ENCODE measurements around the gene ZNF398.
"Not testable (repeated sequence)": the region's sequence is repeated elsewhere in the genome, so short reads cannot be mapped to it uniquely, and the experiment has no call there.

ZNF398 gene

DNA sequence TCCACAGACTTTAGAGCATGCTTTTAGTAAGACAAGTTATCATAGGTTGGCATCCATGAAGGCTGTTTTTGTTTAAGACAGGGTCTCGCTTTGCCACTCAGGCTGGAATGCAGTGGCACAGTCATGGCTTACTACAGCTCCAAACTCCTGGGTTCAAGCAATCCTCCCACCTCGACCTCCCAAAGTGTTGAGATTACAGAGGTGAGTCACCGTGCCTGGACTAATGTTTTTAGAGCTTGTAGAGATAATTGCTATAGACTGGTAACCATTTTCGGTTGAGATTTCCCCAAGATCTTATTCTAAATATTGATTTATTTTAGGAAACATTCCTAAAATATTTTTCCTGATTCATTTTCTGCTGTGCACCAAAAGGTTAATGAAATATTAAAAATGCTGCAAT lies 5.4 kb upstream of the ZNF398 start:
- no peaks in the 10 kb centered on the region for H3K27me3 Mint-ChIP-seq
- no peak overlapping the region for H3K4me3 Mint-ChIP-seq
- H3K27ac Mint-ChIP-seq = no peak overlapping the region
- H3K36me3 Mint-ChIP-seq = peaks cover 1% of the 10 kb centered on the region
- no peaks in the 10 kb centered on the region for H3K9me3 Mint-ChIP-seq
- H3K4me1 Mint-ChIP-seq = peaks cover 18% of the 10 kb centered on the region

DNA sequence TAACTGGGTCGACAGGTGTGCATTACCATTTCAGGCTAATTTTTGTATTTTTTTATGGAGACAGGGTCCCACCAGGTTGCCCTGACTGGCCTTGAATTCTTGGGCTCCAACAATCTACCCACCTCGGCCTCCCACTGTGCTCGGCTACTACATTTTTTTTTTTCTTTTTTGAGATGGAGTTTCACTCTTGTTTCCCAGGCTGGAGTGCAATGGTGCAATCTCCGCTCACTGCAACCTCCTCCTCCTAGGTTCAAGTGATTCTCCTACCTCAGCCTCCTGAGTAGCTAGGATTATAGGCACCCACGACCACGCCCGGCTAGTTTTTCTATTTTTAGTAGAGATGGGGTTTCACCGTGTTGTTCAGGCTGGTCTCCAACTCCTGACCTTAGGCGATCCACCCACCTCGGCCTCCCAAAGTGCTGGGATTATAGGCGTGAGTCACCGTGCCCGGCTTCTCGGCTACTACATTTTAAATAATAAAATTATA lies 2.8 kb upstream of the ZNF398 start:
- not testable (repeated sequence) for H3K4me3 Mint-ChIP-seq, H3K27me3 Mint-ChIP-seq, H3K27ac Mint-ChIP-seq, H3K9me3 Mint-ChIP-seq, H3K36me3 Mint-ChIP-seq
- H3K4me1 Mint-ChIP-seq = peaks cover 27% of the 10 kb centered on the region

DNA sequence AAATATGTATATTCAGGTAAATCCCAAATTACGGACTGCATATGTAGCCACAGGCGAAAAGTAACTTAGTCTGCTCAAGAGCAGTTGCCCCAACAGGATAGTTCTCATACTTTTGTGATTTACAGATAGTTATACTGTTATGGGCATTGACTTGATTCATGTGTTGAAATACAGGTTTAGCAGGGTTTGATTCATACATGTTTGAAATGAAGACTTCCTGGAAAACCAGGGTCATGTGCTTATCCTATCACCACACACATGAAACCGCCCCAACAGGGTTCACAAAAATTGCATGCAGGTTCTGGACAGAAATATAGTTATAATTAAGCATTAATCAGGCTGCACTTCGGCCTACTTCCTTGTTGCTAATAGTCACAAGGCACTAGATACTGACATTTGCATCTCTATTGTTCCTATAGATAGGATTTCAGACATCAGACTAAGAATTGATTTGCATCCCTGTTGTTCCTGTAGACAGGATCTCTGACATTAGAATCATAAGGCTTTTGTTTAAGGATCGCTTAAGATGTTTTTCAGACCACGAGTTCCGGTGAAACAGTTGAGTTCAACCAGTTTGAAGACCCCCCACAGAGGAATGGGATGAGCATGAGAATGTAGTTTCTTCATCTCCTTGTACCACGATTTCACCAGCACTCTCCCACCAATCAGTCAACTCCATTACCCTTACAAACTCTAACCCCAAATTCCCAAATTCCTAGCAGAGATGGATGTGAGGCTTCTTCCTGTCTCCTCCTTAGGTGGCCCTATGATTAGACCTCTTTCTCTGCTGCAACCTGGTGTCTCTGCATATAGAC lies 2.0 kb upstream of the ZNF398 start:
- Mint-ChIP-seq H3K4me1 (peaks cover 32% of the 10 kb centered on the region), H3K9me3 (no peaks in the 10 kb centered on the region), H3K4me3 (peak overlapping the region; percentile 98), H3K27me3 (no peaks in the 10 kb centered on the region), H3K36me3 (peaks cover 4% of the 10 kb centered on the region), H3K27ac (peak overlapping the region; percentile 57)

DNA sequence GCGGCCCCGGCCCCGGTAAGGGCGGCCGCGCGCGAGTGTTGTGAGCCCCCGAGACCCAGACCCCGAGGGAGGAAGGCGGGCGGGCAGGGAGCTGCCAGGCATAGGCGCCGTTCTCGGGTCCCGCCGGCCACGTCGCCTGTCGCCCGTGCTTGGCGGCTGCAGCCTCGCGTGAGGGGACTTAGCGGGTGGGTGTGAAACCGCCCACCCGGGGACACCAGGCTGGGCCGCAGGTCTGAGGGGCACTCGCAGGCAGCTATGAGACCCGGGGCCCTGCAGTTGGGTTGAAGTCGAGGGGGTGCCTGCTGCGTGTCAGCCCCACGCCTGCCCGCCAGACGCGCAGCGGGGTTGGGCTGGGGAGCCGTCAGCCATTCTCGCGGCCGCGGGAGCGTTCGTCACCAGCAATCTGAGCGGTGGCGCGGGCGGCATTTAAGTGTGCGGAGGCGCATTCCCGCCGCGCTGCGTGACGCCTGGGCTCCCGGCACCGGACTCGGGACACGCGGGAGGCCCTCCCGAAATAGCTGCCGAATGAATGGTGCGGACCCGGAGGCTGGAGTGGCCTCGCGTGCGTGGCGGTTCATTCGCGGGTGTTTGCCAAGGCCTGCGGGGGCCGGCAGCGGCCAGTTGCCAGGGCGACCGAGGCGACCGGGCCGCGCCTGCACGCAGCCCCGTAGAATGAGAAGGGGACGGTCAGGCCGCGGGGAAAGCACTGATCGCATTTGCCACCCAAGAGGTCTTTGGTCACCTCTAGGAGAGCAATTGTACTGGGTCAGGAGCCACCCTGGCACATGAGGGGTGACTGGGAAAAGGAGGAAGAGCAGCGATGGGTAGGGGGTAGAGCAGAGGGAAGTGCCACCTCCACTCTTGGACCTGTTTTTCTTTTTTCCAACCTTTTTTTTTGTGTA lies 750 bp downstream of the ZNF398 start:
- H3K27ac Mint-ChIP-seq = peak overlapping the region; percentile 55

DNA sequence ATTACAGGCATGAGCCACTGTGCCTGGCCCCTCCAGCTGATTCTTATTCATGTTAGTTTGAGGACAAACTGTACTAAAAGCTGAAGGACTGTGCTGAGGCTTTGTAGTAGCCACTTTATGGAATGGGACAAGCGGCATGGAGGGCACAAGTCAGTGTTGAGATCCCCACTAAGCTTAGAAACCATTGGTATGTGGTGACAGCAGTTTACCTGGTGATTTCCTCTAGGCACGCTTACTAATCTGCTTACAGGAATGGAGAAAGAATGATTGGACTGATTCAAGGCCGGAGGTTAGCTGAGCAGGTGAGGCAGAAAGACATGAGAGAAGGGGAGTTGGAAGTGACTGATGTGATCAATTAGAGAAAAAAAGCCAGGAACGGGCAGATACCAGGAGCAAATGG lies 3.7 kb downstream of the ZNF398 start:
- no peaks in the 10 kb centered on the region for H3K27me3 Mint-ChIP-seq
- H3K4me1 Mint-ChIP-seq = peaks cover 42% of the 10 kb centered on the region
- peaks cover 14% of the 10 kb centered on the region for H3K36me3 Mint-ChIP-seq
- peak overlapping the region; percentile 40 for H3K4me3 Mint-ChIP-seq
- H3K27ac Mint-ChIP-seq = peak overlapping the region; percentile 57
- no peaks in the 10 kb centered on the region for H3K9me3 Mint-ChIP-seq

More for the DNA sequence above, 750 bp downstream of the ZNF398 start:
- Mint-ChIP-seq H3K27me3 (no peaks in the 10 kb centered on the region), H3K9me3 (no peaks in the 10 kb centered on the region), H3K36me3 (peaks cover 7% of the 10 kb centered on the region), H3K4me3 (peak overlapping the region; percentile 87), H3K4me1 (peaks cover 41% of the 10 kb centered on the region)

DNA sequence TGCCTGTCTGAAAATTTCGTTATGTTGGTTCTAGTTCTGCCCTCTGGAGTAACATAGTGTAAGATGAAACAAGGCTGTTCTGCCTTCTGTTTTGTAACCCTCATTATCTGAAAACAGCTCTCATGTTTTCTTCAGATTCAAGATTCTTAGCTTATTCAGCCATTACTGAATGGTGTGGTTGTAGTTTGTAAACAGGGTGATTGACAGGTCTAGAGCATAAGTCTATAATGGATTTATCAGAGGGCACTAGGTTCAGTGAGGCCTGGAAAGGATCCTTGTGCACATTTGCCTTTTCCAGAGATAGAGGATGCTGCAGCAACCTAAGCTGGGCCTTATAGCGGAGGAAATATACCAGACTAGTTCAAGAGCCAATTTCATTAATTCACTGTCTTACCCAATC lies 6.1 kb downstream of the ZNF398 start:
- peak overlapping the region; percentile 8 for H3K4me3 Mint-ChIP-seq

DNA sequence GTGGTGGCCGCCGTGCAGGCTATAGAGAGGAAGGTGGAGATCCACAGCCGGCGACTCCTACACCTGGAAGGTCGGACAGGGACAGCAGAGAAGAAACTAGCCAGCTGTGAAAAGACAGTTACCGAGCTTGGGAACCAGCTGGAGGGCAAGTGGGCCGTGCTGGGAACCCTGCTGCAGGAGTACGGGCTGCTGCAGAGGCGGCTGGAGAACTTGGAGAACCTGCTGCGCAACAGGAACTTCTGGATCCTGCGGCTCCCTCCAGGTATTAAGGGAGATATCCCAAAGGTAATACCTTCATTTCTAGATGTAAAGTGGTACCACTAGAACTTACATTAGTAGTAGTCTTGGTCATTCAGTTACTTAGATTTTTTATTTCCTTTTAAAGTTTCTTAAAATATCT lies 6.8 kb downstream of the ZNF398 start:
- no peaks in the 10 kb centered on the region for H3K27me3 Mint-ChIP-seq
- no peak overlapping the region for H3K4me3 Mint-ChIP-seq
- peaks cover 18% of the 10 kb centered on the region for H3K36me3 Mint-ChIP-seq
- H3K4me1 Mint-ChIP-seq = peaks cover 35% of the 10 kb centered on the region
- no peaks in the 10 kb centered on the region for H3K9me3 Mint-ChIP-seq
- H3K27ac Mint-ChIP-seq = no peak overlapping the region

More for the DNA sequence above, 6.1 kb downstream of the ZNF398 start:
- peaks cover 40% of the 10 kb centered on the region for H3K4me1 Mint-ChIP-seq
- H3K9me3 Mint-ChIP-seq = no peaks in the 10 kb centered on the region
- no peak overlapping the region for H3K27ac Mint-ChIP-seq
- peaks cover 18% of the 10 kb centered on the region for H3K36me3 Mint-ChIP-seq
- H3K27me3 Mint-ChIP-seq = no peaks in the 10 kb centered on the region

DNA sequence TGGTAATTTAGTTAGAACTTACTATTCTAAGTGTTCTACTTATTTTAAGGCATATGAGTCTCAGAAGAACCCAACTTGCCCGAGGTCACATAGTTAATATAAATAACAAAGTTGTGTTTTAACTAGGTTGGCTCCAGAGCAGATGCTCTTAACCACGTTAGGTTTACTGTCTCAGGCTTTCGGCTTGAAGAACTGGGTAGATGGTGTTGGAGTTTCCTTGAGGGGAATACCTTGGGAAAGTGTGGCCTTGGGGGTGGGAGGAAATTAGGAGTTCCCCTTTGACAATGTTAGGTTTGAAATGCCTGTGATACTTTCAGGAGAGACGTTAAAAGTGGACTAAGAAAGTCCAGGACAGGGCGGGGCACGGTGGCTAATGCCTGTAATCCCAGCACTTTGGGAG lies 9.6 kb downstream of the ZNF398 start:
- Mint-ChIP-seq H3K9me3 (no peaks in the 10 kb centered on the region), H3K36me3 (peaks cover 13% of the 10 kb centered on the region), H3K27ac (no peak overlapping the region), H3K4me1 (peaks cover 36% of the 10 kb centered on the region), H3K27me3 (no peaks in the 10 kb centered on the region), H3K4me3 (no peak overlapping the region)

DNA sequence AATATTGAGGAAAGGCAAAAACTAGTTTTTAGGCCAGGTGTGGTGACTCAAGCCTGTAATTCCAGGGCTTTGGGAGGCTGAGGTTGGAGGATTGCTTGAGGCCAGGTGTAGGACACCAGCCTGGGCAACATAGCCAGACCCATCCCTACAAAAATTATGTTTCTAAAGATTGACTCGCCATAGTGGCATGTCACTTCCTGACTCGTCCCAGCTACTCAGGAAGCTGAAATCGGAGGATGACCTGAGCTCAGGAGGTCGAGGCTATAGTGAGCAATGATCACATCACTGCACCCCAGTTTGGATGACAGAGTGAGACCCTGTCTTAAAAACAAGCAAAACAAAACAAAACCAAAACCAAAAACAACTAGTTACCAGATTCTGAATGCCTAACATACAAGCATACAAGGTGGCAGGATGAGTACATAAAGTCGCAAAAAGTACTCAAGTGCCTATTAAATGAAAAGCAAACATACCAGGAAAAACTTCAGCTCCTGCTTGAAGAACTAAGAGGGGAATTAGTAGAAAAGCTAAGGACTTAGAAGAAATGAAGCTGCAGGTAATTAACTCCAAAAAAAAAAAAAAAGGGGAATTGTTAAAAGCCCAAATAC lies 14.1 kb downstream of the ZNF398 start:
- H3K36me3 Mint-ChIP-seq = peaks cover 10% of the 10 kb centered on the region
- peaks cover 29% of the 10 kb centered on the region for H3K4me1 Mint-ChIP-seq
- no peaks in the 10 kb centered on the region for H3K27me3 Mint-ChIP-seq
- H3K4me3 Mint-ChIP-seq = no peak overlapping the region
- no peaks in the 10 kb centered on the region for H3K9me3 Mint-ChIP-seq
- no peak overlapping the region for H3K27ac Mint-ChIP-seq

DNA sequence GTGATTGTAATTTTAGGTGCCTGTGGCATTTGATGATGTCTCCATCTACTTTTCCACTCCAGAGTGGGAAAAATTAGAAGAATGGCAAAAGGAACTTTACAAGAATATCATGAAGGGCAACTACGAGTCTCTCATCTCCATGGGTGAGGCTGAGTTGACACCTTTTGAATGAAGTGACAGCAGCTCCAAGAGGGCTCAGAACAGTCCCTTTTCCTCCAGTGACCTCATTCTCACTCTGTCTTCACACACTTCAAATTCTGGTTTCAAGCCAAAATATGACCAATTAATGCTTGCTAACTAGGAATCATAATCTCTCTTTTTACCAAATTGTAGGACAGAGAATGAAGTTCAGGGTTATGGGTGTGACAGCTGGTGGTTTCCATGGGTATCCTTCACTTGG lies 18.9 kb downstream of the ZNF398 start:
- Mint-ChIP-seq H3K36me3 (peaks cover 5% of the 10 kb centered on the region), H3K4me3 (no peak overlapping the region), H3K27ac (peak overlapping the region; percentile 84), H3K4me1 (peaks cover 10% of the 10 kb centered on the region), H3K9me3 (no peaks in the 10 kb centered on the region), H3K27me3 (no peaks in the 10 kb centered on the region)

DNA sequence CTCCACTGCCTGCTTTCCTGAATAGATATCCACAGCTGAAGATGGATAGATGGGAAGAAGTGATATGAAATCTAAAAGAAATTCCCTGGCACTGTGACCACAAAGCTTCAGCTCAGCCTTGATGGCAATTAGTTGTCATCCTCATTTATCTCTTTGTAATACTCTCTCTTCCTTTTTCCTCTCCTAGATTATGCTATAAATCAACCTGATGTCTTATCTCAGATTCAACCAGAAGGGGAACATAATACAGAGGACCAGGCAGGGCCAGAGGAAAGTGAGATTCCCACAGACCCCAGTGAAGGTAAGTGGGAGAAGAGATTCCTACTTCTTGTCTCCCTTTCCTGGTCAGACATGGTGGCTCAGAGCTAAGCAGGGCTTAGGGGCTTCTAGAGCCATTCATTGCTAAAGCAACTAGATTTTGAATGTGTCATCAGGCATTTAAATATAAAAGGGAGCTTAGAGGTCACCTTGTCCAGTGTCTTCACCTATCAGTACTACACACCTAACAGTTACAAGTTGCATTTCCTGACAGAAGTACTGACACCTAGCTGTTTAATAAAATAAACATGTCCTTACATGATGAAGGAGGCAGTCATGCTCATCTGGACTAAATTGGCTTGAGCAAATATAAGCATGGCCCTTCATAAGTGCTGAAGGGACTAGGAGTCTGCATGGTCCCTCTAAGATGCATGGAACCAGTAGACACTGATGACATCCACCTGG lies 19.5 kb downstream of the ZNF398 start:
- H3K9me3 Mint-ChIP-seq = no peaks in the 10 kb centered on the region
- H3K4me1 Mint-ChIP-seq = peaks cover 6% of the 10 kb centered on the region
- no peak overlapping the region for H3K4me3 Mint-ChIP-seq
- peak overlapping the region; percentile 84 for H3K27ac Mint-ChIP-seq
- no peaks in the 10 kb centered on the region for H3K27me3 Mint-ChIP-seq
- H3K36me3 Mint-ChIP-seq = peaks cover 5% of the 10 kb centered on the region

DNA sequence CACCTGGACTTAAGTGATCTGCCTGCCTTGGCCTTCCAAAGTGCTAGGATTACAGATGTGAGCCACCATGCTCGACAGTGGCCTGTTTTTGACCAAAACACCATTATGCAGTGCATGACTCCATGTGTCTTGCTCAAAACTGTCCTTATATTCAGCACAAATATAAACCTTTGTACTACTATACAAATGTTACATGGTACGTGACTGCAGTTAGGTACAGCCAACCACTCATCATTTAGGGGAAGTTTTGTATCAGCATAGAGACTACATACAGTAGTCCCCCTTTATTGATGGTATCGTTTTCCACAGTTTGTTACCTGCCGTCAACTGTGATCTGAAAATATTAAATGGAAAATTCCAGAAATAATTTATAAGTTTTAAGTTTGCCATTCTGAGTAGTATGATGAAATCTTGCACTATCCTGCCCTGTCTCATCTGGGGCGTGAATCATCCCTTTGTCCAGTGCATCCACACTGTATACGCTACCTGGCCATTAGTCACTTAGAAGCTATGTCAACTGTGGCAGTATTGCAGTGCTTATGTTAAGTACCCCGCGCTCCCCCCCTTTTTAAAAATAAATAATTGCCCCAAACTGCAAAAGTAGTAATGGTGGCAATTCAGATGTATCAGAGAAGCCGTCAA lies 24.8 kb downstream of the ZNF398 start:
- Mint-ChIP-seq H3K27me3 (no peaks in the 10 kb centered on the region), H3K4me3 (no peak overlapping the region), H3K27ac (no peak overlapping the region), H3K9me3 (no peaks in the 10 kb centered on the region), H3K4me1 (peaks cover 3% of the 10 kb centered on the region), H3K36me3 (peaks cover 6% of the 10 kb centered on the region)

DNA sequence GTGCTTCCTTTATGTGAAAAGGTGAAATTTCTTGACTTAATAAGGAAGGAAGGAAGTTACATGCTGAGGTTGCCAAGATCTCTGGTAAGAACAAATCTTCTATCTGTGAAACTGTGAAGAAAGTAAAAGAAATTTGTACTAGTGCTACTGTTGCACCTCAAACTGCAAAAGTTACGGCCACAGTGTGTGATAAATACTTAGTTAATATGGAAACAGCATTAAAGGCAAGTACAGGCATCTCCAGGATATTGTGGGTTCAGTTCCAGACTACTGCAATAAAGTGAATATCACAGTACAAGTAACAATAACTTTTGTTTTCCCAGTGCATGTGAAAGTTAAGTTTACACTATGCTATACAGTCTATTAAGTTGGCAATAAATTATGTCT lies 25.3 kb downstream of the ZNF398 start:
- Mint-ChIP-seq H3K36me3 (peaks cover 11% of the 10 kb centered on the region), H3K4me3 (no peak overlapping the region), H3K27me3 (no peaks in the 10 kb centered on the region), H3K4me1 (peaks cover 3% of the 10 kb centered on the region), H3K9me3 (no peaks in the 10 kb centered on the region), H3K27ac (no peak overlapping the region)

DNA sequence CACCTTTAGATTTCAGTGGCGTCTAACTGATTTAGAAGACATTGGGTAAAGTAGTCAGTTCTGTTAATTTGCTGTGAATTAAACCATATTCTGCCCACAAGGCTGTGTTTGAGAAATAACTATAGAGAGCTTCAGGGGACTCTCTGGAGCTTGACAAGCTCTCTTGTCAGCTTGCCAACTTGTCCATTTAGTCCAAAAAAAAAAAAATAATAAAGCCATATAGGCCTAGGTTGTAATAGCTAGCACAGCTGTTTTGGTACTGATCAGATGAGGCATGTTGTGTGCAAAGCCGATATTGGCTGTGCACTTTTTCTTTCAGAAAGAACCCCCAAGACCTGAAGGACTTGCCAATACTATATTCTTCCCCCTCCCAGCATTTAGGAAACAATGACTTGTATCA lies 27.9 kb downstream of the ZNF398 start:
- Mint-ChIP-seq H3K9me3 (no peaks in the 10 kb centered on the region), H3K4me3 (no peak overlapping the region), H3K4me1 (peaks cover 3% of the 10 kb centered on the region), H3K36me3 (peaks cover 22% of the 10 kb centered on the region), H3K27ac (no peak overlapping the region), H3K27me3 (no peaks in the 10 kb centered on the region)

DNA sequence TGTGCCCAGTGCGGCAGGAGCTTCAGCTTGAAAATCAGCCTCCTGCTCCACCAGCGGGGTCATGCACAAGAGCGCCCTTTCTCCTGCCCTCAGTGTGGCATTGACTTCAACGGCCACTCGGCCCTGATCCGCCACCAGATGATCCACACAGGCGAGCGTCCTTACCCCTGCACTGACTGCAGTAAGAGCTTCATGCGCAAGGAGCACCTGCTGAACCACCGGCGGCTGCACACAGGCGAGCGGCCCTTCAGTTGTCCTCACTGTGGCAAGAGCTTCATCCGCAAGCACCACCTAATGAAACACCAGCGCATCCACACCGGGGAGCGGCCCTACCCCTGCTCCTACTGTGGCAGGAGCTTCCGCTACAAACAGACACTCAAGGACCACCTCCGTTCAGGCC lies 32.0 kb downstream of the ZNF398 start:
- H3K4me1 Mint-ChIP-seq = no peaks in the 10 kb centered on the region
- no peak overlapping the region for H3K27ac Mint-ChIP-seq
- H3K9me3 Mint-ChIP-seq = no peaks in the 10 kb centered on the region
- no peak overlapping the region for H3K4me3 Mint-ChIP-seq
- H3K27me3 Mint-ChIP-seq = no peaks in the 10 kb centered on the region
- H3K36me3 Mint-ChIP-seq = peaks cover 19% of the 10 kb centered on the region
